ENCODE results near the gene L3MBTL2. TPM values are rescaled to one million over a fixed set of nuclear protein-coding genes. Genes with fewer than 3 reads are reported as not detected.

Gene L3MBTL2
- total and polyA plus RNA-seq, 9 of the 15 experiments (the other 6 are each of a cell fraction or from before 2014, with no cell fraction given), result 10.3 to 23.1 (median 18.6) TPM

- TF ChIP-seq ETV5 (CRISPR knock-in tag; IDR thresholded peaks at IDR 0.05; ENCODE audit: low read depth) (peak; percentile 59; the same call in 1 of the 2 replicates), GATAD2A (IDR thresholded peaks at IDR 0.05) (no peak), EZH2 (IDR thresholded peaks at IDR 0.05; ENCODE audit: borderline replicate concordance, low read depth, low read length) (no peak), GABPB1 (CRISPR knock-in tag; IDR thresholded peaks at IDR 0.05) (peak; percentile 41; the same call in 1 of the 2 replicates), ZBTB7A (IDR thresholded peaks at IDR 0.05; ENCODE audit: borderline replicate concordance, control insufficient read depth, low read depth, low read length) (no peak), MAFG (tag; conservative IDR thresholded peaks at IDR 0.05) (no peak), SIN3A (IDR thresholded peaks at IDR 0.05; ENCODE audit: borderline replicate concordance in 2 of 2, control insufficient read depth in 1 of 2, low read depth in 2 of 2, low read length in 2 of 2) (no peak), TRIM28 (IDR thresholded peaks at IDR 0.05) (no peak), SRF (CRISPR knock-in tag; IDR thresholded peaks at IDR 0.05) (no peak), HDAC2 (IDR thresholded peaks at IDR 0.05) (no peak), KAT7 (CRISPR knock-in tag; IDR thresholded peaks at IDR 0.05; ENCODE audit: borderline replicate concordance) (0 out of 2 replicates have a peak, but pooled peaks have one; percentile 41), NFIC (IDR thresholded peaks at IDR 0.05) (no peak), TEAD1 (CRISPR knock-in tag; IDR thresholded peaks at IDR 0.05) (no peak), MECOM (CRISPR knock-in tag; IDR thresholded peaks at IDR 0.05) (no peak), ZNF830 (CRISPR knock-in tag; IDR thresholded peaks at IDR 0.05) (no peak), ZNF551 (CRISPR knock-in tag; IDR thresholded peaks at IDR 0.05) (no peak), MAX (CRISPR knock-in tag; IDR thresholded peaks at IDR 0.05) (peak; percentile 79), RB1 (IDR thresholded peaks at IDR 0.05; ENCODE audit: low read depth) (peak; percentile 89), MAFK (IDR thresholded peaks at IDR 0.05; ENCODE audit: low read length) (no peak), E2F6 (IDR thresholded peaks at IDR 0.05; ENCODE audit: borderline replicate concordance in 1 of 2, extremely low read depth in 1 of 2, insufficient read depth in 1 of 2, insufficient read length in 1 of 2, low read depth in 1 of 2, low read length in 1 of 2, poor library complexity in 1 of 2, severe bottlenecking in 1 of 2) (peak; percentile 81 to 96), HDGF (IDR thresholded peaks at IDR 0.05) (no peak), ETS2 (tag; IDR thresholded peaks at IDR 0.05; ENCODE audit: borderline replicate concordance, poor library complexity, severe bottlenecking) (no peak), CBX2 (IDR thresholded peaks at IDR 0.05; ENCODE audit: insufficient read depth, low read length, poor library complexity, severe bottlenecking) (no peak), FIP1L1 (IDR thresholded peaks at IDR 0.05; ENCODE audit: low read depth, low read length, poor library complexity, severe bottlenecking) (peak; percentile 13), ZNF212 (CRISPR knock-in tag; IDR thresholded peaks at IDR 0.05) (no peak), ERF (CRISPR knock-in tag; IDR thresholded peaks at IDR 0.05) (no peak), JUNB (CRISPR knock-in tag; conservative IDR thresholded peaks at IDR 0.05) (no peak), MYNN (IDR thresholded peaks at IDR 0.05) (no peak), MYNN (CRISPR knock-in tag; IDR thresholded peaks at IDR 0.05) (no peak)
Measured at GRCh38 chr22:41197038-41197972, 7.8 kb upstream of the L3MBTL2 start (continued).

Measured in K562 (cell line).